ENCODE results near the gene MPDU1. TPM values are rescaled to one million over a fixed set of nuclear protein-coding genes. Genes with fewer than 3 reads are reported as not detected.
"Not testable (repeated sequence)": the region's sequence is repeated elsewhere in the genome, so short reads cannot be mapped to it uniquely, and the experiment has no call there.

MPDU1 gene
- total RNA-seq, 1 experiment from 2014 or later = 50.9 TPM

- Histone ChIP-seq H3K79me2 (ENCODE audit: insufficient read depth, low read length) (no peaks in the 10 kb centered on the region), H2AFZ (ENCODE audit: low read depth, low read length, poor library complexity, severe bottlenecking) (no peak overlapping the region), H3K36me3 (ENCODE audit: control insufficient read depth in 1 of 2, insufficient read depth in 2 of 2, low read length in 2 of 2) (peaks cover 55 to 57% of the 10 kb centered on the region in 2 experiments; a peak in 3 of 4 replicates), H3K9me2 (ENCODE audit: insufficient read depth) (no peaks in the 10 kb centered on the region), H3K9ac (ENCODE audit: low read length) (no peak overlapping the region), H3K4me3 (replicated peaks in 1 of 2; ENCODE audit: low read depth in 1 of 2, low read length in 2 of 2) (no peak overlapping the region), H3K27me3 (ENCODE audit: insufficient read depth, low read length) (no peaks in the 10 kb centered on the region), H3K4me2 (ENCODE audit: low read length) (no peak overlapping the region), H3K4me1 (ENCODE audit: control insufficient read depth in 1 of 2, insufficient read depth in 2 of 2, low read length in 2 of 2) (peaks cover 0 to 14% of the 10 kb centered on the region in 2 experiments; a peak in 2 of 4 replicates), H4K20me1 (ENCODE audit: insufficient read depth) (no peaks in the 10 kb centered on the region), H3K9me3 (ENCODE audit: control insufficient read depth in 1 of 2, insufficient read depth in 1 of 2, low read depth in 1 of 2, low read length in 2 of 2) (no peaks in the 10 kb centered on the region), H3K27ac (ENCODE audit: low read depth, low read length) (no peak overlapping the region)
- POLR2A ChIA-PET = no interaction called here
- RAD21 ChIA-PET (ENCODE audit: low non-redundant PET in 1 of 2, low total read pairs in 2 of 2, uncharacterized antibody in 2 of 2, unreplicated experiment in 2 of 2) = no interaction called here
- DNase-seq (ENCODE audit: low read depth, low spot score) (no peak), ATAC-seq (no peak)
- CTCF ChIA-PET = no interaction called here
- intact Hi-C loops (cut with micrococcal nuclease) = no loop called here
- no TSS peak for BruUV-seq (replicated peaks)
- TF ChIP-seq SIN3A (IDR thresholded peaks at IDR 0.05; ENCODE audit: low read depth) (no peak), YY1 (IDR thresholded peaks at IDR 0.05; ENCODE audit: extremely low read depth, insufficient replicate concordance, low read depth, low read length) (no peak), EZH2 (IDR thresholded peaks at IDR 0.05) (no peak), CBX3 (IDR thresholded peaks at IDR 0.05; ENCODE audit: low read depth) (no peak), ATF3 (IDR thresholded peaks at IDR 0.05) (no peak)
Measured at GRCh38 chr17:7592422-7593021, 8.9 kb downstream of the MPDU1 start.

GRCh38 chr17:7593296-7593695, 9.6 kb downstream of the MPDU1 start:
- TF ChIP-seq POLR2AphosphoS5 (IDR thresholded peaks at IDR 0.05; ENCODE audit: low read depth, low read length) (no peak), ZFX (IDR thresholded peaks at IDR 0.05) (no peak), ZNF274 (IDR thresholded peaks at IDR 0.05; ENCODE audit: low read depth, low read length) (no peak), ATF3 (IDR thresholded peaks at IDR 0.05) (no peak)
- ATAC-seq (no peak), DNase-seq (ENCODE audit: low read depth, low spot score) (no peak)
- peaks cover 0 to 14% of the 10 kb centered on the region in 2 experiments; a peak in 2 of 4 replicates for H3K4me1 ChIP-seq (ENCODE audit: control insufficient read depth in 1 of 2, insufficient read depth in 2 of 2, low read length in 2 of 2)
- no peak overlapping the region for H3K4me3 ChIP-seq (replicated peaks in 1 of 2; ENCODE audit: low read depth in 1 of 2, low read length in 2 of 2)
- no peak overlapping the region for H2AFZ ChIP-seq (ENCODE audit: low read depth, low read length, poor library complexity, severe bottlenecking)
- H3K79me2 ChIP-seq (ENCODE audit: insufficient read depth, low read length) = no peaks in the 10 kb centered on the region
- H3K4me2 ChIP-seq (ENCODE audit: low read length) = no peak overlapping the region
- H3K9me2 ChIP-seq (ENCODE audit: insufficient read depth) = no peaks in the 10 kb centered on the region
- no peak overlapping the region for H3K9ac ChIP-seq (ENCODE audit: low read length)
- no peaks in the 10 kb centered on the region for H3K27me3 ChIP-seq (ENCODE audit: insufficient read depth, low read length)
- peaks cover 50 to 55% of the 10 kb centered on the region in 2 experiments; a peak in 3 of 4 replicates for H3K36me3 ChIP-seq (ENCODE audit: control insufficient read depth in 1 of 2, insufficient read depth in 2 of 2, low read length in 2 of 2)
- no peak overlapping the region for H3K27ac ChIP-seq (ENCODE audit: low read depth, low read length)
- no TSS peak for BruUV-seq (replicated peaks)
- RAD21 ChIA-PET (ENCODE audit: low non-redundant PET in 1 of 2, low total read pairs in 2 of 2, uncharacterized antibody in 2 of 2, unreplicated experiment in 2 of 2) = no interaction called here
- H4K20me1 ChIP-seq (ENCODE audit: insufficient read depth) = no peaks in the 10 kb centered on the region
- CTCF ChIA-PET = no interaction called here
- POLR2A ChIA-PET = no interaction called here
- intact Hi-C loops (cut with micrococcal nuclease) = no loop called here
- no peaks in the 10 kb centered on the region for H3K9me3 ChIP-seq (ENCODE audit: control insufficient read depth in 1 of 2, insufficient read depth in 1 of 2, low read depth in 1 of 2, low read length in 2 of 2)

DNA sequence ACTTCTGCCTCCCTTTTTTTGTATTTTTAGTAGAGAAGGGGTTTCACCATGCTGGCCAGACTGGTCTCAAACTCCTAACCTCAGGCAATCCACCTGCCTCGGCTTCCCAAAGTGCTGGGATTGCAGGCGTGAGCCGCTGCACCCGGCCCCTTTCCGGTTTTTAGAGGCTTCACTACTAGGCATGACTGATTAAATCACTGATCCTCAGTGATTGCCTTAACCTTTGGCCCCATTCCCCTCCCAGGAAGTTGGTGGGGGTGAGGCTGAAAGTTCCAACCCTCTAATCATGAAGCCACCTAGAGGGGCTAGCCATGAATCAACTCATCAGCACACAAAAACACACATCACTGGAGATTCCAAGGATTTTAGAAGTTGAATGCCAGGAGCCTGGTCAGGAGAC, 13.9 kb downstream of the MPDU1 start:
- BruUV-seq (replicated peaks); RAD21 ChIA-PET (ENCODE audit: low non-redundant PET in 1 of 2, low total read pairs in 2 of 2, uncharacterized antibody in 2 of 2, unreplicated experiment in 2 of 2); CTCF ChIA-PET: not testable (repeated sequence)

More for the DNA sequence above, 13.9 kb downstream of the MPDU1 start:
- H3K9me3 ChIP-seq (ENCODE audit: control insufficient read depth in 1 of 2, insufficient read depth in 1 of 2, low read depth in 1 of 2, low read length in 2 of 2); H3K9ac ChIP-seq (ENCODE audit: low read length); POLR2A ChIA-PET; H3K4me3 ChIP-seq (replicated peaks in 1 of 2; ENCODE audit: low read depth in 1 of 2, low read length in 2 of 2); H2AFZ ChIP-seq (ENCODE audit: low read depth, low read length, poor library complexity, severe bottlenecking); H3K4me2 ChIP-seq (ENCODE audit: low read length); H3K79me2 ChIP-seq (ENCODE audit: insufficient read depth, low read length); H4K20me1 ChIP-seq (ENCODE audit: insufficient read depth); H3K9me2 ChIP-seq (ENCODE audit: insufficient read depth); ATAC-seq; H3K27me3 ChIP-seq (ENCODE audit: insufficient read depth, low read length); H3K27ac ChIP-seq (ENCODE audit: low read depth, low read length); intact Hi-C loops (cut with micrococcal nuclease); DNase-seq (ENCODE audit: low read depth, low spot score); H3K4me1 ChIP-seq (ENCODE audit: control insufficient read depth in 1 of 2, insufficient read depth in 2 of 2, low read length in 2 of 2): not testable (repeated sequence)
- peaks cover 57 to 64% of the 10 kb centered on the region in 2 experiments; a peak in 3 of 4 replicates for H3K36me3 ChIP-seq (ENCODE audit: control insufficient read depth in 1 of 2, insufficient read depth in 2 of 2, low read length in 2 of 2)

Data from HCT116 (cell line).